Amygdala (tissue), 56 donors: ENCODE results near the gene ZNF423.
"Not testable (repeated sequence)": the region's sequence is repeated elsewhere in the genome, so short reads cannot be mapped to it uniquely, and the experiment has no call there.

Experiments
- DNase-seq, 56 donors: peaks; one replicate each; lab custom pipeline; 2025; lab: John Stamatoyannopoulos, UW

Gene ZNF423

DNA sequence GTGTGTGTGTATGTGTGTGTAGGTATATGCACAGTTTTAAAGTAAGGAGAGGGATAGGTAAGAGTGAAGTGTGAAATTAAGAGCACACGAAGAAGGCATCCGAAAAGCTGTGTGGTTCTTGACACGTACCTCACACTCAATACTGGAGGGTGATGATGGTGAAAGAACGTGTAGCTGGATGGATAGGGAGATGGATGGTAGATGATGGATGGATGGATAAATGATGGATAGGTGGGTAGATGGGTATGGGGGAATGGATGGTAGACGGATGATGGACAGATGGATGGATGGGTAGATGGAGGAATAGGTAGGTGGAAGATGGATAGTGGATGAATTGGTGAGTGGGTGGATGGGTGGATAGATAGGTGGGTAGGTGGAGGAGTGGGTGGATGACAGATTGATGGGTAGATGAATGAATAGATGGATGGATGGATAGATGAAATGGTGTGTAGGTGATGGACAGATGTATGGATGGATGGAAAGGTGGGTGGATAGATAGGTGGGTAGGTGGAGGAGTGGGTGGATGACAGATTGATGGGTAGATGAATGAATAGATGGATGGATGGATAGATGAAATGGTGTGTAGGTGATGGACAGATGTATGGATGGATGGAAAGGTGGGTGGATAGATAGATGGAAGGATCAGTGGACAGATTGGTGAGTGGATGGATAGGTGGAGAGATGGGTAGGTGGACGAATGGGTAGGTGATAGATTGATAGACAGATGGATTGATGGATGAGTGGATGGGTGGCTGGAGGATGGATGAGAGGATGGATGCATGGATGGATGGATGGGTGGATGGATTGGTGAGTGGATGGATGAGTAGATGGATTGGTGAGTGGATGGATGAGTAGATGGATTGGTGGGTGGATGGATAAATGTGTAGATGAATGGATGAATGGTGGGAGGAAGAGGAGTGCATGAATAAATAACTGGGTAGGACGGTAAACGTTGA is 349.6 kb downstream of the ZNF423 start:
- DNase-seq, result not testable (repeated sequence)

- no peak for DNase-seq
These were observed 350.4 kb downstream of the ZNF423 start for GRCh38 chr16:49505556-49505955.

DNA sequence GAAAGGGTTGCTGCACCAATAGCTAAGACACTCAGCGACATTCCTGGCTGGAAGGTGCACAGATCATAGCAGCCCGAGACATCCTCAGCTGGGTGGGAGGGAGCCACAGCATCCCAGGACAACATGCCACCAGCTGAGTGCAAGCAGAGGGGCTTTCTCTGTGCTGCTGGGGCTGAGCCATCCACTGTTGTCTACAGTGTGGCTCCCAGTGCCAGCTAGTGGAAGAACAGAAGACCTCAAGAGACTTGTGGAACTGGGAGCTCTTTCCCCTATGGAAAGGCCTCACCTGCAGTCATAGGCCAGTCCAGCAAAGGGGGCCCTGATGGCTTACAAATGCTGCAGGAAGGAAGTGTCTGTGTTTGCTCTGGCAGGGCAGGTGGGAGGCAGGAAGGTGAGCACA is 351.3 kb downstream of the ZNF423 start:
- no peak for DNase-seq

- DNase-seq, result no peak
These were observed 351.9 kb downstream of the ZNF423 start for GRCh38 chr16:49504023-49504364.

DNA sequence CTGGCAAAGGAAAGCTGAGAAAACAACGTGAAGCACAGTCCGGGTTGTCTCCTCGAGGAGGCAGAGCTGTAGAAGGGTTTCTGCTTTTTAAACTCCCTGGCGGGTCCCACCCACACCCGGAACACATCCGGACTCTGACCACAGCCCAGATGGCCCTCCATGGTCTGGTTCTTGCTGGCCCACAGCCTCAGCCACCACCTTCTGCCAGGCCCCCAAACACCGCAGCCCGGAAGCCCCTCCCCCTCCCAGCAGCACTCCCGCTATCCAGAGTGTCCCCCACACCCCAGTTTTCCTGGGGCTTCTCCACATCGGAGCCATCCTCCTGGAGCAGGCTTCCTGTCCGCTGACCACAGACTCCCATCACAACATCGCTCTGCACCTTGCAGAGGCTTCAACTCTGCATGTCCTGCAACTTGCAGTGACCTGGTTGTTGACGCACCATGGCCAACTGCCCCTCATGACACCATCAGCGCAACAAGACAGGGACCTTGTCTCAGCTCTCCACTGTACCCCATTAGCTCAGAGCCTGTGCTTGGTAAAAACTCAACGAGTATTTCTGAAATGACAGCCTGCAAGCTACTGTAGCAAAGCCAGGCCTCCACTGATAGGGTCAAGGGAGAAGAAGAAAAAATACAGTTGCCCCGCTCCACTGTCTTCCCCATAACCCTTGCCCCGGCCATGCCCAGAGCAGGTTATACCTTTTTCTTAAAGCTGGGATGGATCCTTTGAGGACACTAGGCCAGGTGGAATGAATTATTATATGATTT is 352.5 kb downstream of the ZNF423 start:
- no peak for DNase-seq

GRCh38 chr16:49502136-49502881 is 353.6 kb downstream of the ZNF423 start:
- no peak for DNase-seq

DNA sequence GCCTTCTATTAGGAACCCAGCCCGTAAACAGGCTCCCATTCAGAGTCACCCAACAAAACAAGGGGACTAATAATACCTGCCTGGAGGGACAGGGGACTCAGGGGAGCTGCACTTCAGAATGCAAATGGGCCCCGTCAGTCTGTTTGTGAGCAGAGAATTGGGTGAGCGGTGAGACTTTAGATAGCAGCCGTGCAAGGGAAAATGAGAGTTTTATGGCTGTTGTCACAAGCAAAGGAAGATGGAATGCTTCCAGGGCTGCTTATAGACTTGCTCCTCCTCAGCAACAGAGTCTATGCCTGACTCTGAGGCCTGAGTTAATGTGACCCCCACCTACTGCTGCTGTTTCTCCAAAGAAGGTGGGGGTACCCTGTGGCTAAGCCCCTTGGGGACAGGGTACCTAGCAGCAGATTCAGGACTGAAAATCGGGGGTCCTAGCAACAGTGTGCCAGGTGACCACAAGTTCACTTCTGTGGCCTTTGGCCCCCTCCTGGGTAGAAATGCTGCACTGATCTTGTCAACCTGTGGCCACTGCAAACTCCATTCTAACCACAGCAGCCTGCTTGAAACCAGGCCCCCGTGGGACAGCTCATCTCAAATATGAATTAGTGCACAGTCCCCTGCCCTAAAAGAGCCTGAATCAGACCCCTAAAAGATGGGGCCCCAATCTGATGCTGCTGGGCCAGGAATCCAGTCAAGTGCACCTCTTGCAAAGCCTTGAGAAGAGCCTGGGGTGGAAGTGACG is 355.9 kb downstream of the ZNF423 start:
- DNase-seq, result no peak

- DNase-seq, result no peak
These were observed 356.5 kb downstream of the ZNF423 start for GRCh38 chr16:49499414-49499785.

DNA sequence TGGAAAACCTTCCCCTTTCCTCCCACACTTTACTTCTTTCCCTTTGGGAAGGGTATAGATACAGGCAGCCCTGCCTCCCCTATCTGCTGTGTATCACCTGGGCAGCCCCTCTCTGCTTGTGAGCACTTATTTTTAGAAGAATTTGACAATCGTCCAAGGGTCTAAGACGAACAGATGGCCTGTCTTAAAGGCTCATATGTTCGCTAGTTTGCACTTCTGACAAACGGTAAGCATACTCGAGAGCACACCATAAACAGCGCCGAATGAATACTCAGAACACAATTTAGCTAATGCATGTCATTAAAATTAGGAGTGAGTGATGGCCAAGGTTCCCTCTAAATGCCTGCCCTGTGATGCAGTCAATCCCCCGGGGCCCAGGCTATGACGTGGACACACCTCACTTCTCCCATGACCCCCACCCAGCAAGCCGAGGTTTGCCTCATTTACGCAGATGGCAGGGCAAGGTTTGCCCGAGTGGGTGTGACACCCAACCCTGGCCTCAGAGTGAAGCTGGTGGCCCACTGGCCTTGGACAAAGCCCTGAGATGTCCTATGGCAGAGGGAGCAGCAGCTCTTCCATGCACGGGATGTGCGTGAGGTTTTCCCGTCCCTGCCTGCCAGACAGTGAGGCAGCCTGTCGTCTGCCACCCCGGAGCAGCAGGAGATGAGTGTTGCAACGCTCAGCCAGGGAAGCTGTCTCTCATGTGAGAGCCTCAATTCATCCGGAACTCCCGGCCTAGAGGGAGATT is 357.1 kb downstream of the ZNF423 start:
- DNase-seq, result no peak

DNA sequence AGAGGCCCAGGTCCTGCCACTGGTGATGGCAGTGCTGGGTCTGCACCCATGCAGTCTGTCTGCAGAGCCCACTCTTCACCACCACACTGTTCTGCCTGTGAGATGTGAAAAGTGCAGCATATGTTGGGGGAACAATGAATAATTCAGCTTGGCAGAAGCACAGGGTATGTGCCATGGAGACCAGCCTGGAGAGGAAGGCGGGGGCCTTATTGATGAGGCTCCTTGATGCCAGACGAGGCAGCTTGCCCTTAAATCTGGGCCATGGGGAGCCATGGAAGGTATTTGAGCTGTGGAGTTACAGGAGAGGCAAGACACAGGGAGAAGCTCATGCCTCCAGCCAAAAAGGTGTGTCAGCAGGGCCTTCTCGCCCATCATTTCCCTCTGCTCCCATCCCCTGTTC is 357.6 kb downstream of the ZNF423 start:
- peak in 1 of 56 donors; percentile 4 for DNase-seq

GRCh38 chr16:49497466-49497865 is 358.4 kb downstream of the ZNF423 start:
- DNase-seq, result no peak

- no peak for DNase-seq
These were observed 359.3 kb downstream of the ZNF423 start for GRCh38 chr16:49496656-49497055.

DNA sequence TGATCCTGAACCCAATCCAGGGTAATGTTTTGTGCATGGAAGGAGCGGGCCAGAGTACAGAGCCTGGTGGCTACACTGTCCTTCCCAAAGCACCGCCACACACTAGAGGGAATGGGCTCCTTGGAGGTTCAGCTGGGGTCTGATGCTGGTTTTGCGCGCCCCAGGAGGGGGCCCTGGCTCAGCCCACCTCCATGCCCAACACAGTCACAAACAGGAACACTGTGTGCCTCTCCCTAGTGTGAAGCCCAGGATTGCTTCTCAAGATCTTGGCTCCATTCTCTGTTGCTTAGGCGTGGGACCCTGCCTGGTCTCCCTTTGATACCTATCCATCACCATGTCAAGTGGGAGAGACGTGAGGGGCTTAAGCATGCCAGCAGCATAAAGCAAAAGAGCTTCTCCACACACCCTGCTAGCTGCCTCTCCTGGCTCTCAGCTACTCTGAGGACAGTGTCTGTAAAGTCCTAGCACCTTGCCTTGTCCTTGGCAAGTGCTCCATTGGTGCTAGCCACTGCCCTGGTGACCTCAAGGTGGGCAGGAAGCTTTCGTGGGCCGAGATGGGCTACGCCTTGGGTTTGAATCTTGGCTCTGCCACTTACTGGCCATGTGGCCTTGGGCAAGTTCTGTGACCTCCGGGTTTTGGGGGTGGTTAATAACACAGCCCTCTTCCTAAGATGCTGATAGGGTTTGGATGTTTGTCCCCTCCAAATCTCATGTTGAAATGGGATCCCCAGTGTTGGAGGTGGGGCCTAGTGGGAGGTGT is 360.1 kb downstream of the ZNF423 start:
- DNase-seq, result no peak

- no peak for DNase-seq
These were observed 360.9 kb downstream of the ZNF423 start for GRCh38 chr16:49494891-49495566.

GRCh38 chr16:49494474-49494873 is 361.4 kb downstream of the ZNF423 start:
- DNase-seq, result no peak

DNA sequence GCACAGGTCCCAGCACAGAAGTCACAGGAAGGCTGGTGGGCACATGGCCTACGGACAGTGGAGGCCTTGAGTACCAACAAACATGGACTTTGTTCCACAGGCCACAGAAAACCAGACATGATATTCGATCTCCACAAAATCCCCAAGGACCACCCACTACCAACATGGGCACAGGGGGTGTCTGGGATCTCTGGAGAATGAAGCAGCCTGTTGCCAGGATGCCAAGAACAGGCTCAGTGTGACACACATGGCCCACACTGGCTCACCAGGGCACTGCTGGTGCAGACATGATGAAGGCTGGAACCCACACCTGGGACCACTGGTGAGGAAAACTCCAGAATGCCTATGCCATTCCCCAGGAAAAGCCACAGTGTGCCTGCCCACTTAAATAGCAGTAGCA is 362.1 kb downstream of the ZNF423 start:
- DNase-seq, result no peak

GRCh38 chr16:49492896-49493626 is 362.9 kb downstream of the ZNF423 start:
- DNase-seq, result no peak
